Adipose tissue (tissue), 3 donors: Measurements from ENCODE around the gene TMTC2. TPM values are rescaled to one million over a fixed set of nuclear protein-coding genes. Genes with fewer than 3 reads are reported as not detected.

Experiments
- H3K27ac ChIP-seq: one replicate; pipeline ENCODE4 v1.5.1; 2013; ENCODE audit warnings: low read depth, low read length
- WGBS, 3 donors: extraction: QIAGEN DNeasy Blood & Tissue Kit; methylation state at CpG; one replicate each; pipeline ENCODE4 v1.1.7; 2013; 5-methylcytosine and 5-hydroxymethylcytosine counted together
- polyA plus RNA-seq, 3 donors: library from polyadenylated mRNA; stranded (reverse); fragments of 200-250 nt; gene quantifications; one replicate each; pipeline ENCODE4 v1.2.3, GENCODE V29; 2013
- donor health status: healthy with polysubstance abuse.
- donor health status: Bipolar disorder and iron deficiency.
- donor health status: healthy.

Gene TMTC2
- polyA plus RNA-seq, 3 donors = 2.0 to 4.1 (median 3.1) TPM

DNA sequence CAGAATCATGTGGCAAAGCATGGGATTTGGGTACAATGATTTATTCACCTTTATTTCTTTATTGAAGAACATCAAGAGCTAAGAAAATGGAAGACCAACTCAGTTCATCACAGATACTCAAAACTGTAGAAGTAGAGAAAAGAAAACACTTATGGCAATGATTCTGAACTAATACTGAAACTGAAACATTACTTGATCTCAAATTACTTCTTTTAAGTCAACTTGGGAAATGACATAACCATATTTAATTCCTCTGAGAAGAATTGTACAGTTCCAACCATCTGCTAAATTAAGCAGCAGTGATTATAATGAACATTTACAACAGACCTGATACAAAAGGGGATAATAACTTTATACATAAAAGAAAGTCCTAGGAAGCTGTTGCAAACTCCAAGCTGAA, 466.5 kb downstream of the TMTC2 start:
- no peak overlapping the region for H3K27ac ChIP-seq

DNA sequence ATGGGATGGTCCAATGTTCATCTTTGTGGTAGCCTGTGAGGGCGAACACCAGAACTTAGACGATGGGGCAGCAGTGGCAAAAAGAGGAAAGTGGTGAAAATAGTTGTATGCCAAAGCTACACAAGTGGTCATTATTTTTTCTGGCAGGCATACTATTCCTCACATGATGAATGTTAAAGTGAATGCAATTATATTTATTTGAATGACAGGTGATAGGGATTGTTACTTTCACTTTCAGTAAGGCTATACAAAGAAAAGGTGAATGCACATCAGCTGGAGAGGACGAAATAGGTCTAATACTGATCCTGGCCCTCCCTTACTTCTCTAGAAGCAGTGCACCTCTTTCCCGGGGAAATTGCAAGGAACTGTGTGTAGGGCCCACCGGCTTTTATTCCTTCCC, 470.1 kb downstream of the TMTC2 start:
- no peak overlapping the region for H3K27ac ChIP-seq
- 89 to 95% (median 93%) methylated on average over 5 of the region's 5 CpGs for WGBS, 3 donors

DNA sequence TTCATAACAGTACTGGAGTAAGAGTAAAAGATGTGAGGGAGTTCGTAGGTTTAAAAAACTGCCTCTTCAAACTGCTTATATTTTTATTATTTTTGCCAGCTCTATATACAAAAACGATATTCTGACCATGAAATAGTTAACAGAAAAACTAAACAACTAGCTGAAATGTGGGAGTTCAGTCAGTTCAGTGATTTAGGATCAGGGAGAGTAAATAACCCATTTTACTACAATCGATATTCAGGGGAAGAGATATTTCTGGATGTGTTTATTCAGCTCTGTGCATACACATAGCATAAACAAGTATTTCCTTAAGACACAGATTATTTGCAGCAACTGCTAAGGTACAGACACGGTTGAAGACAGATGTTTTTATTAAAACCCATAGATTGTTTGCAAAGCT, 470.9 kb downstream of the TMTC2 start:
- WGBS, 3 donors = 37 to 66% (median 54%) methylated on average over 4 of the region's 4 CpGs

DNA sequence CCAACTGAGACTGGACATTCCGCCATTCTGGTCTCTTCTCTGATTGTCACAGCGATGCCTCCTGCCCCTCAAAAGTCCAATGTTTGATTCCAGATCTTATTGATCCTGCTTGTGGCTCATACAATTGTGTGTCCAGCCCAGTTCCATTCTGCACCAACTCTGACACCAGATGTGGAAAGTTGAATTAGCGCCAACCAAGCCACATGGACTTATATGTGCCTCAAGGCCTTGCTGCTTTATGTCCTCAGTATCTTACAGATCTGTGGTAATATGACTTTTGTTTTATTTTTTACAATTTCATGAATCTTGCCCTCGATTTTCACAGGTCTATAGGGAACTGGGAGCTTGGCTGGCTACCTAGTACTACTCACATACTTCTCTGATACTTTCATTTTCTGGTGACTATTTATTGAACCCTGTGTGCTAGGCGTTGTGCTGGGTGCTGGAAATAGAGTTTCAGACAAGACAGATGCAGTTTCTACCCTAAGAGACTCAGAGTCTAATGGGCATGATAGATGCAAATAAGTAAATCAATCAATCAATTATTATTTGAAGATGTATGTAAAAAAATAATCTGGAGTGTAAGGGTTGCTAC, 472.0 kb downstream of the TMTC2 start:
- H3K27ac ChIP-seq = no peak overlapping the region
- 78 to 93% (median 82%) methylated on average over 5 of the region's 5 CpGs for WGBS, 3 donors

More for the DNA sequence above, 470.9 kb downstream of the TMTC2 start:
- no peak overlapping the region for H3K27ac ChIP-seq

DNA sequence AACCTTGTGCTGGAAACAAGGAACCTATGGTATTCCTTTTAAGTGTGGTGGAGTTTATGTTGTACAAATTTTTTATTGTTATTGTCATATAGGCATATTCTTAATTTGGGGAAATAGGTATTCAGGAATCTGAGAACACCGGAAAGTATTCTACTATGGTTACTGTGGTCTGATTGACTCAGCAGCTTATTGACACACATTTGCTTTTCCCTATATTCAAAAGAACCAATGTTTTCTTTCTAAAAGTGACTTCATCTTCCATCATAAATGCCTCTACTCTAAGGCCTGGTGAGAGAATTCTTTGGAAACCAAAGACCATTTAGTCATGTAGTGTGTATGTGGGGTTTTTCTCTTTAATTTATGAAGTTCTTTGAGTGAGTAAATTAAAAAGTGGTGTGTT, 474.8 kb downstream of the TMTC2 start:
- WGBS, 3 donors = 86 to 98% (median 90%) methylated on average over 1 of the region's 1 CpG
- H3K27ac ChIP-seq = no peak overlapping the region

DNA sequence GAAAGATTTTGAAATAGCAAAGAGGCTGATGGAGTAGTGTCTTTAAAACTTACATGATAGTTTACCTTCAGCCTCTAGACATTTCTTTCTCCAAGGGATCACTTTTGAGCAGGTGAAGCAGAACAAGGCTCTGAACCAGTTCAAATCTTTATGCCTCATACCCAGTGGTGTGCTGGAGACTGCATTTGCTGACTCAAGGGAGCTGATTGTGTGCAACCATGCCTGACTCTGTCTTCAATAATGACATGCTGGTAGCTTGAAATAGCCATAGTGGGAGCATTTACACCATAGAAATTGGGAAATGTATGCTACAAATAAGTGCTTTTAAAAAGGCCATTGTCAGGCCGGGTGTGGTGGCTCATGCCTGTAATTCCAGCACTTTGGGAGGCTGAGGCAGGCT, 482.0 kb downstream of the TMTC2 start:
- 87 to 94% (median 90%) methylated on average over 1 of the region's 1 CpG for WGBS, 3 donors
- no peak overlapping the region for H3K27ac ChIP-seq

DNA sequence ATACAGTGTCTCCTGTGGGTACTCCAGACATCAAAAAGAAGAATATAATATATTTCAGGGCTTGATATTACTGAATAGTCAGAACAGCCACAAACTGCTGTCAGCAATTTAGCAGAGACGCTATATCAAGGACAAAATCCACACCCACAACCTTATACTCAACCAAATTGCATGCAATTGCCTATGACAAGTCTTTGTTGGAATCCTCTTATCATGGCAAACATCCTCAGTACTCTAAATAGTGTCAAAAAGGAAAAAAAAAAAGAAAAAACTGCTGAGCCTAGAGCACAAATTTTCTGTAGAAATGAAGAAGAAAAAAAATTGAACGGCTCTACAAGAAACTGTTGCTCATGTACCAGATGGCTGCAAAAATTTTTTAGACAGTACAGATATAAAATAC, 485.7 kb downstream of the TMTC2 start:
- WGBS, 3 donors = 69 to 86% (median 86%) methylated on average over 2 of the region's 2 CpGs
- no peak overlapping the region for H3K27ac ChIP-seq

DNA sequence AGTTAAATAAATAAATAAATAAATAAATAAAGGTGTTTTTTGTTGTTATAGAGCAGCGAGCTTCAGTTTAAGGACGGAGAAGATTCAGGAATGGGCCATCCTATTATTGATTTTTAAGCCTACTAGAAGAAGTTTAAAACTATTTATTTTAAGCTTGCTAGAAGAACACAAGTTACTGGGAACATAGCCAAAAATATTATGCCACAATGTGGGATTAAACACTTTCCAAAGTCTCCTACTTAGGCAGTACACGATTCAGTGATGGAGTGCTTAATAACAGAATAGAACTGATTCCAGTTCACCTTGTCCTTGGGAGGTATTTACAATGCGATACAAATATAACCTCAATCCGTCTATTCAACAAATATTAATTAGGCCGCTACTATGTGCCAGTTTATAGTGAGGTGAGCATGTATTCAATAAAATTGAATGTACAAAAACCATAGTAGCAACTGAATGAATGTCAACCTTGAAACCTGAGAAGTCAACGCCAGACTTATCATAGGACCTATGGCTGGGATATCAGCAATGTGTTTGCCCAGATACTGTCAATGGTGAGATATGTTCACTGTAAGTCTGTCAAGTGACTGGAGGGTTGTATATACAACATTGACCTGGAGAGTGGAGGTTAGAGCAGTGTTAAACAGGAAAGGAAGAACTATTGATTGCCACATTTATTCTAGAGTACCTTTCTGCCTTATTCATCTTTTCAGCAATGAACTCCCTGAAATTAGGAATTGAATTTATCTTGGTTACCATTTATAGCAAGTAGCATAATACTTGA, 486.4 kb downstream of the TMTC2 start:
- WGBS, 3 donors = 46 to 83% (median 77%) methylated on average over 7 of the region's 7 CpGs
- no peak overlapping the region for H3K27ac ChIP-seq

DNA sequence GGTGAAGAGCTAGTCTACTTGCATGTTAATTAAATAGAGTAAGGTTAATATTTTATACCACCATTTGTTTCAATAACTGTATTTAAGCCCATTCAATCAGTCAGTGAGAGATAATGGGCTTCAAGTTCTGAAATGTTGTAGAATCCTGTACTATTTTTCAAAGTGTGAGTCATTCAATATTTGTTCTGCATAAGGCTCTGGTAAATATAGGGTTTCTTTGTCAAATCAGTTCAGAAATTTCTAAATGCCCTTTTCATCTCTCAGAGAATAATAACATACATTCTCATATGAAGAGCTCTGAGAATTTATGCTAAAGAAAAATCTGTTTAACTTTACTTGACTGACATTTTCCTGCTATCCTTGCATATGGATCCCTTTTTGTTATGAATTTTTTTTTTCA, 493.3 kb downstream of the TMTC2 start:
- no peak overlapping the region for H3K27ac ChIP-seq

DNA sequence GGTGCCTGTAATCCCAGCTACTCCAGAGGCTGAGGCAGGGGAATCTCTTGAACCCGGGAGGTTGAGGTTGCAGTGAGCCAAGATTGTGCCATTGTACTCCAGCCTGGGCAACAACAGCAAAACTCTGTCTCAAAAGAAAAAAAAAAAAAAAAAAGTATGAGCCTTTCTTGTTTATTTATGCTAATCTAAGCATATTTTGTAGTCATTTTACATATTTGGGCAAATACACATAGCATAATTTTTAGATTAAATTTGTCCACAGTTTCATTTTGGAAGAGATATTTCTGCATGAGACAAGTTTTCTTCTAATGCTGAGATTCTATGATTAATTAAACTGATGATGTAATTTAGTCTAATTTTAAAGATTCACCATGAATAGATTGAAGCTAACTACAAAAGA, 494.4 kb downstream of the TMTC2 start:
- H3K27ac ChIP-seq = no peak overlapping the region
- 83 to 97% (median 92%) methylated on average over 1 of the region's 1 CpG for WGBS, 3 donors

DNA sequence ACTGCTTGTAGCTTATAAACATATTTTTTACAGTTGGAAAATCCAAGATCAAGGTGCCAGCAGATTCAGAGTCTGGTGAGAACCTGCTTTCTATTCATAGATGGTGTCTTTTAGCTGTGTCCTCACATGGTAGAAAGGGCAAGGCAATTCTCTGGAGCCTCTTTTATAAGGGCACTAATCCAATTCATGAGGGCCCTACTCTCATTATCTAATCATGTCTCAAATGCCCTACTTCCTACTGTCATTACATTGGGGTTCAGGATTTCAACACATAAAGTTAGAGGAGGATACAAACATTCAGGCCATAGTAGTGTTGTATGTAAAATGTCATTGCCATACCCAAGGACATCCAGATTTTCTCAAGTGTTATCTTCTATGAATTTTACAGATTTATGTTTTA, 496.4 kb downstream of the TMTC2 start:
- no peak overlapping the region for H3K27ac ChIP-seq
